Mucosa of gallbladder (tissue), 1 donor: ENCODE results near the gene SLC35F1. TPM values are rescaled to one million over a fixed set of nuclear protein-coding genes. Genes with fewer than 3 reads are reported as not detected.
"Not testable (repeated sequence)": the region's sequence is repeated elsewhere in the genome, so short reads cannot be mapped to it uniquely, and the experiment has no call there.

Experiments used
- DNase-seq: peaks from one replicate; pipeline ENCODE4 v3.0.0-alpha.2; 2020; ENCODE audit warnings: low spot score
- total RNA-seq: library from RNA; stranded (reverse); gene quantifications from one replicate; pipeline ENCODE4 v1.2.1, GENCODE V29; 2021
- donor health status: DM: no; HTN: no; CAD: no.

The SLC35F1 gene
- total RNA-seq, 1 donor from 2014 or later = 1.1 TPM

DNA sequence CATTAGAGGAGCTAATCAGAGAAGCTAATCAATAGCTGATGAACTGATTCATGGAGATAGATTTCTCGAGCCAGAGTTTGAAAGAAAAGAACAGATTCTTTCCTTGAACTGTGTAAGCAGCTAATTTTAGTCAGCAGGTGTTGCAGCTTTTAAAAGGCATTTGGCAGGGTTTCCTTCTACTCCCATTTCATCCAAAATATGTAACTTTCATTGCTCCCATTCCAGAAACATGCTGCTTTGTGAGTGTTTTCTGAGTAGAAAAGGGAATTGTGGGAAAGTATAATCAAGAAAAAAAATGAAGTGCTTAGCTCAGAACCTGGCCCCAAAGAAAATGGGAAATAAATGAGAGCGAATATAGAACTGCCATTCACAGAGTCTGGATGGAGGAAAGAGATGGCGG, 20.8 kb downstream of the SLC35F1 start:
- DNase-seq = no peak

- no peak for DNase-seq
These were observed 21.8 kb downstream of the SLC35F1 start for GRCh38 chr6:117928833-117929232.

DNA sequence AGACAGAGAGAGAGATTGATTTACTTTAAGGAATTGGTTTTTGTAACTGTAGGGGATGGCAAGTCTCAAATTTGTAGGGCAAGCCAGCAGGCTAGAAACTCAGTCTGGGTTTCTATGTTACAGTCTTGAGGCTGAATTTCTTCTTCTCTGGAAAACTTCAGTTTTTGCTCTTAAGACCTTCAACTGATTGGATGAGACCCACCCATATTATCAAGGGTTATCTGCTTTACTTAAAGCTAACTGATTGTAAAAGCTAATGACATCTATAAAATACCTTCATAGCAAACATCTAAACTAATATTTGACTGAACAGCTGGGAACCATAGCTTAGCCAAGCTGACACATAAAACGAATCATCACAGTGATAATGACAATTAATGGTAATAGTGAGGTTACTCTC, 22.4 kb downstream of the SLC35F1 start:
- no peak for DNase-seq

GRCh38 chr6:117930645-117931044, 23.6 kb downstream of the SLC35F1 start:
- DNase-seq = no peak

DNA sequence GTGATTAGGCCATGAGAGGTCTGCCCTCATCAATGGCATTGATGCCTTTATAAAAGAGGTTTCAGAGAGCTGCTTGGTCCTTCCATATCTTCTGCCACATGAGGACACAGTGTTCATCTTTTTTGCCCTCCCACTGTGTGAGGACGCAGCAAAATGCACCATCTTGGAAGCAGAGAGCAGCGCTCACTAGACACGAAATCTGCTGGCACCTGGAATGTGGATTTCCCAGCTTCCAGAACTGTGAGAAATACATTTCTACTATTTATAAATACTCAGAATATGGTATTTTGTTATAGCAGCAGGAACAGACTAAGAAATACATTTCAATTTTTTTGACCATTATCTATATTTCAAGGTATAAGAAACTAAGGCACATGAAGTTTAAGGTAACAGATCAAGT, 24.9 kb downstream of the SLC35F1 start:
- no peak for DNase-seq

- no peak for DNase-seq
These were observed 25.6 kb downstream of the SLC35F1 start for GRCh38 chr6:117932676-117933075.

- no peak for DNase-seq
These were observed 26.4 kb downstream of the SLC35F1 start for GRCh38 chr6:117933471-117933870.

GRCh38 chr6:117938311-117938995, 31.4 kb downstream of the SLC35F1 start:
- peak; percentile 55 for DNase-seq

- no peak for DNase-seq
These were observed 40.2 kb downstream of the SLC35F1 start for GRCh38 chr6:117947234-117947633.

GRCh38 chr6:117951783-117952182, 44.7 kb downstream of the SLC35F1 start:
- no peak for DNase-seq

GRCh38 chr6:117955684-117956256, 48.7 kb downstream of the SLC35F1 start:
- DNase-seq = no peak

- DNase-seq = no peak
These were observed 49.3 kb downstream of the SLC35F1 start for GRCh38 chr6:117956386-117956785.

- no peak for DNase-seq
These were observed 51.5 kb downstream of the SLC35F1 start for GRCh38 chr6:117958536-117958935.

DNA sequence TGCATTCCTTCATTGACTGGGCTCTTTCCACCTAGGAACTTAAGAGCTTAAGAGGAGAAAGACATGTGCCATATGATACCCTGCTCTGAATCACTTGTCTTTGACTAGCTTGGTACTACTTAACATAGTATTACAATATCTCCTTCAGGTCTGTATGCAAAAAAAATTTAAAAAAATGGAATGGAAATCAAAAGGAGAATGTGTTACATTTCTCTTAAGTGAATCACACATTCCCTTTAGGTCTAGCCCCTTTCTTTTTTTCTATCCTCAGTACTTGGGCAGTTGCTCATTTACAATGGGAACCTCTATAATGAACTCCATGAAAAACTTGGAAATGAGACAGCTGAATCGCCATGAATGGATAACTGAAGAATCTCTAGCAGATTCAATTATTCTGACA, 53.8 kb downstream of the SLC35F1 start:
- DNase-seq = no peak

DNA sequence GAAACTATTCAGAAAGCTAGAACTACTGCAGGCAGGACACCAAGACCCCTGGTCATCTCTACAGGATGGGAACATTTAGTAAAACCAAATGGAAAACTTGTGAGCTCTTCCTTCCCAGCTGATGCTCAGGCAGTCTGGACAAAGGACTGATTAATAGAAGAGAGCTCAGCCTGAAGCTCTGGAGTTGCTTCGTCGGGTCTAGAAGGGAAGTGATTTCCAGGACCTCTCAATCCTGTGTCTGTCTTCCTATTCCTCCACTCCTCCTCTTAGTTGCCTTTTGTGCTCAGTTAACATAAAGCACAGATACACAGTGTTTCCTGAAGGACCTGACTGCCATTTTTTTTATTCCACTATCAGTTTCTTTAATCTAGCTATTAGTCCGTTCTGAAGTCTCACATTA, 54.2 kb downstream of the SLC35F1 start:
- DNase-seq = no peak

DNA sequence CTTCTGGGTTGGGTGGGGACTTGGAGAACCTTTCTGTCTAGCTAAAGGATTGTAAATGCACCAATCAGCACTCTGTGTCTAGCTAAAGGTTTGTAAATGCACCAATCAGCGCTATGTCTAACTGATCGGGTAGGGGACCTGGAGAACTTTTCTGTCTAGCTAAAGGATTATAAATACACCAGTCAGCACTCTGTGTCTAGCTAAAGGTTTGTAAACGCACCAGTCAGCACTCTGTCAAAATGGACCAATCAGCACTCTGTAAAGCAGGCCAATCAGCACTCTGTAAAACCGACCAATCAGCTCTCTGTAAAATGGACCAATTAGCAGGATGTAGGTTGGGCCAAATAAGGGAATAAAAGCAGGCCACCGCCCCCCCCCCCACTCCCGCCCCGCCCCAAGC, 58.7 kb downstream of the SLC35F1 start:
- not testable (repeated sequence) for DNase-seq

GRCh38 chr6:117971637-117972036, 64.6 kb downstream of the SLC35F1 start:
- no peak for DNase-seq

DNA sequence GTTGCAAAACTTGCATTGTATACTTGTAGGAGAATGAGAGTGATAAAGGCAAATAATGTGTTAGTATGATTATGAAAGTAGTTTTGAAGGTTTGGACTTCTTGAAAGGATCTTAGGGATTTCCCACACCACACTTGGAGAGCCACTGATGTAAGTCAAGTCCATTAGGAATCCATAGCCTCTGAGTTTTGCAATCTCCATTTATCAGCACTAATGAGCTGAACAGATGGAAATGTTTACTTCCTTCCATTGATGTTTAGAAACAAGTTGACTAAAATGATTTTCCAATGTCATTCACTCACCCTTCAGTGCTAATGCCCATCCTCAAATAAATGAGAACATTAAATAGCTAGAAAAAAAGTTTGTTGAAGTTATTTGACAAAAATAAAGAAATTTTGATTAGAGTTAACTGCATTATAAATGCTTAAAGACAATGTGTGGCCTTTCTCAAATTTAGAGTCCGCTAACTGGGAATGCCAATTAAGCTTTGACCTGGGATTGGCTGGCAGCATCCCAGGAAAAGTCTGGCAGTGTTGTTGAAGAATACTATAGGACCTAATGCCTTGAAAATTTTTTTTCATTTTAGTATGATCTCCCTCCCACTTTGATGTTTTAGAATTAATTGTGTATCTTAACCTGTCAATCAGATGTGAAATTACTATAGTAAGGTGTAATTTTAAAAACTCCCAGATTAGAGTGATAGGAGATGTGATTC, 68.0 kb downstream of the SLC35F1 start:
- no peak for DNase-seq

DNA sequence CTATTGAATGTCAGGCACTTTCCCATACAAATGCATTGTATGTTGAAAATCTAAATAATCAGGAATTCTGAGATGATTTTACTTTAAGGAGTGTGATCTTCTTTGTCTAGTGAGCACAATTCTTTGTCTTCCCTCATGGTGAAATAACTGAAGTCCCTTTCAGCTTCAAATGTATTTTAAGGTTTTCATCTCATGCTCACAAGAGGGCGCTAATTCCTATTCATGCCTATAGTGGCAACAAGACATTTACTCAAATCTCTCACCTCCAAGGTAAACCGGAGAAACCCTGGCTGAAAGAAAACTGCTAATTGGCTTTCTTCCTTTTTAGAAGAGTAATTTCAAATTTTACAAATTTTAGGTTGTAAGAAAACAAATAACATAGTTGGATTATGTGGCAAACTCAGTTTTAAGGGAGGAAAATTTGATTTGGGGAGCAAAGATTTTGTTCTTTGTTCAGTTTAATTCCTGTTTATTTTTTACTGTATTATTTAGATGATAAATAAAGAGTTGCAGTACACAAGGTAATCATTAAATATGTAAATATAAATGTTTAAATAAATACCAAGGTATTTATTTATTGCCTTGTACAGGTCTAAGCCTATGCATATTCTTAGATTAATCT, 69.1 kb downstream of the SLC35F1 start:
- no peak for DNase-seq

DNA sequence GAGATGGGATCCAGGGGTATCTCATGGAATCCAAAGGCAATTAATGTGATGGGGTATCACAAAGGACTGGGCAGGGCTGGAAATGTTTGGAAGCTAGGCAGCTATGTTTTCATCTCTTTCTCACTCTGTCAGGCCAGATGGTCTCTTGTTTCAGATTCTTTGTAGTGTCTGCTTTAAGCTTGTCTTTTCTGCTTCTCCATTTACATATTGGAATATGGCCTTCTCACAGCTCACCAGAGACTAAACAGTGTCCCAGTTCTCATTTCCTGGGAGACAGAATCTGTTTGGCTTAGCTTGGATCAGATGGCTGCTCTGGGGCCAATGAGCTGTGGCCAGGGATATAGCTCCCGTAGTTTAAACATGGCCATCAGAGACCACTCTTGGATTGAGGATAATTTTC, 78.9 kb downstream of the SLC35F1 start:
- DNase-seq = no peak

DNA sequence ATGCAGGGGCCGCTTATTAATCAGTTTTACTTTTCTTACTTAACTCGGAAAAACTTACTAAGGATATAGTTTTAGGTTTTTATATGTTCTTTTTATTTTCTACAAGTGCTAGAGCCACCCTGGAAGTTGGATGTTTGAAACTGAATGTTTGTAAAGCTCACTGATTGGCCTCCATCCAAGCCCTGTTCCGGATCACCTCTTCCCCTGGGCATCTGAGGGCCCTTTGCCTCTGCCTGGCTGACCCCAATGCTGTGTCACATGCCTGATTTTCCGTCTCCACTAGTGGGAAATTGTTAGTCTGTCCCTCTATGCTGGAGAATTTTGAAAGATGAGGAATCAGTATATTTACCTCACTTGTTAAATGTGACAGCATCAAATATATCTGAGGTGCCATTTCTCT, 79.3 kb downstream of the SLC35F1 start:
- no peak for DNase-seq

- DNase-seq = no peak
These were observed 82.0 kb downstream of the SLC35F1 start for GRCh38 chr6:117989086-117989485.

- no peak for DNase-seq
These were observed 83.1 kb downstream of the SLC35F1 start for GRCh38 chr6:117990151-117990550.
